ENCODE results near the gene MON1A.
"Not testable (repeated sequence)": the region's sequence is repeated elsewhere in the genome, so short reads cannot be mapped to it uniquely, and the experiment has no call there.

The MON1A gene

DNA sequence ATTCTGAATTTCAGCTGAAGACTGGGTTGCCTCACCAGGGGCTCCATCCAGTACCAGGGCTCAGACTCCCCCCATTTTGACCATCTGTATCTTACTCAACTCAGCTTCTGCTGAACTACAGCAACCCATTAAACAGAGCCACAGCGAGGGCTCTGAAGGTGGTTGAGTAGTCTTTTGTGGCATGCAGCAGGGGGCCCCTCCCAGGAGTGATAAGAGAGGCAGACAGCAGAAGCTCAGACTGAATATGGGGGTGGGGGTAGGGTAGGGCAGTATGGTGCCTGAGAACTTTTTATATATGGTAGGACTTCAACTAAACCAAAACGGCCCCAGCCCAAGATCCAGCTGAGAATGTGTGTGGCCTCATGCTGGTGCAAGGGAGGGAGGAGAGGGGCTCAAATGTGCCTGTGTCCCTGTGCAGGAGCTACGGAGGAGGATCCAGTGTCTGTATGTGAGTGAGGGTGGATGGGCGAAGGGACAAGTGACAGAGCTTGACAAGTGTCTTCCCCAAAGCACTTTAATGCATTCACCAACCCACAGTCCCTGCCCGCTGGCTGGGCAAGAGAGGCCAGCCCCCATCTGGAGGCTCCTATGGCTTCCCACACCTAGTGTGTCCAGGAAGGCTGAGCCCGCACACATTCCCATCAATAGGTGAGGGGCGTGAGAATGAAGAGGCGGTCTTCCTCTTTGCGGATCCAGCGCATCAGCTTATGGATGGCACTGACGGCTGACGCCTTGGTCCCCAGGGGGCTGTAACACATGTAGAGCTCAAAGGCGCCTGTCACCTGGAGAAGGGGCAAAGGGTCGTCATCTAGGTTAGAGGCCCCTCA is 21.0 kb downstream of the MON1A start:
- H3K27me3 ChIP-seq (replicated peaks; ENCODE audit: insufficient read depth, low read length) = no peaks in the 10 kb centered on the region
- no peak overlapping the region for H3K4me2 ChIP-seq (ENCODE audit: low read depth, low read length)
- H4K20me1 ChIP-seq (ENCODE audit: insufficient read depth, low read length) = no peaks in the 10 kb centered on the region
- no peak for TF ChIP-seq EZH2phosphoT487 (IDR thresholded peaks at IDR 0.05; ENCODE audit: low read length)
- TF ChIP-seq EZH2 (optimal IDR thresholded peaks at IDR 0.05; ENCODE audit: low read depth, low read length) = no peak
- TF ChIP-seq, protein P1, sequence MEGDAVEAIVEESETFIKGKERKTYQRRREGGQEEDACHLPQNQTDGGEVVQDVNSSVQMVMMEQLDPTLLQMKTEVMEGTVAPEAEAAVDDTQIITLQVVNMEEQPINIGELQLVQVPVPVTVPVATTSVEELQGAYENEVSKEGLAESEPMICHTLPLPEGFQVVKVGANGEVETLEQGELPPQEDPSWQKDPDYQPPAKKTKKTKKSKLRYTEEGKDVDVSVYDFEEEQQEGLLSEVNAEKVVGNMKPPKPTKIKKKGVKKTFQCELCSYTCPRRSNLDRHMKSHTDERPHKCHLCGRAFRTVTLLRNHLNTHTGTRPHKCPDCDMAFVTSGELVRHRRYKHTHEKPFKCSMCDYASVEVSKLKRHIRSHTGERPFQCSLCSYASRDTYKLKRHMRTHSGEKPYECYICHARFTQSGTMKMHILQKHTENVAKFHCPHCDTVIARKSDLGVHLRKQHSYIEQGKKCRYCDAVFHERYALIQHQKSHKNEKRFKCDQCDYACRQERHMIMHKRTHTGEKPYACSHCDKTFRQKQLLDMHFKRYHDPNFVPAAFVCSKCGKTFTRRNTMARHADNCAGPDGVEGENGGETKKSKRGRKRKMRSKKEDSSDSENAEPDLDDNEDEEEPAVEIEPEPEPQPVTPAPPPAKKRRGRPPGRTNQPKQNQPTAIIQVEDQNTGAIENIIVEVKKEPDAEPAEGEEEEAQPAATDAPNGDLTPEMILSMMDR (IDR thresholded peaks at IDR 0.05; ENCODE audit: low read length) = no peak
- no peak overlapping the region for H2AFZ ChIP-seq (ENCODE audit: low read length)
- H3K36me3 ChIP-seq (replicated peaks; ENCODE audit: insufficient read depth, low read length) = no peaks in the 10 kb centered on the region
- no peaks in the 10 kb centered on the region for H3K9me3 ChIP-seq (replicated peaks; ENCODE audit: insufficient read depth, low read length)
- H3K79me2 ChIP-seq (ENCODE audit: low read length) = no peaks in the 10 kb centered on the region
- no peak overlapping the region for H3K9ac ChIP-seq (ENCODE audit: low read length)
- H3K4me3 ChIP-seq (ENCODE audit: low read length) = no peak overlapping the region
- no peak overlapping the region for H3K27ac ChIP-seq (ENCODE audit: low read length)
- H3K4me1 ChIP-seq (ENCODE audit: low read length) = peaks cover 10% of the 10 kb centered on the region
- no peak for DNase-seq
- no peaks in the 10 kb centered on the region for H3F3A ChIP-seq (ENCODE audit: insufficient read depth, low read length)
- no peaks in the 10 kb centered on the region for H3K9me2 ChIP-seq (replicated peaks; ENCODE audit: insufficient read depth, low read length)

DNA sequence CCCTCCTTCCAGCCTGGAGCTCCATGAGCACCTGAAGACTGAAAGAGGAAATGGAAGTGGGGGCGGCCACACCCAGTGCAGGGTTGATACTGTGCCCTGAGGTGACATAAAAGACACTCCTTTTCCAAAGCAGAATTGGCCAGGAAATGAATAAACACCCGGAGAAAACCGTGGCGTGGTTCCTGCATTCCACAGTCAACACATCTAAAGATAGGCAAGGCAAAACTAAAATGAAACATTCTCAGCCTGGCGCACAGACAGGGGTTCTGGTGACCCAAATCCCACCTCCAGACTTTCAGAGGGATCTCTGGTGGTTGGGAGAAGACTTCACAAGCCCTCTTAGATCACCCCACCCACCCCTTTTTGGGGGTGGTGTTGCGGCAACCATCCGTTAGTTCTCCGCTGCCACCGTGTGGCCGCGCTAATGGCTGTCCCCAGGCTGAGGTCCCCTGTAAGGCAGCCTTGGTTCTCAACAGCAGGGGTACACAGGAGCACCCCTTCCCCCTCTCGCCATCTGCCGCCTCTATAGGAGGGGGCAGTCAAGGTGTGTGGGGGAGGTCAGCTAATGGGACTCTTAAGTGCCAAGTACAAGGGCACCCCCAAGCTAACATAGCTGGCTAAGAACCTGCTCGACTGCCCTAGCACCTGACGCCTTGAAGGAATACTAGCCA is 23.4 kb downstream of the MON1A start:
- H3K9ac ChIP-seq (ENCODE audit: low read length) = no peak overlapping the region
- no peak for DNase-seq
- H2AFZ ChIP-seq (ENCODE audit: low read length) = 0 out of 2 replicates have a peak overlapping the region, but pooled peaks have one; percentile 15
- H3F3A ChIP-seq (ENCODE audit: insufficient read depth, low read length) = no peaks in the 10 kb centered on the region
- H4K20me1 ChIP-seq (ENCODE audit: insufficient read depth, low read length) = no peaks in the 10 kb centered on the region
- no peaks in the 10 kb centered on the region for H3K9me3 ChIP-seq (replicated peaks; ENCODE audit: insufficient read depth, low read length)
- H3K4me1 ChIP-seq (ENCODE audit: low read length) = peaks cover 13% of the 10 kb centered on the region
- no peak overlapping the region for H3K27ac ChIP-seq (ENCODE audit: low read length)
- H3K4me3 ChIP-seq (ENCODE audit: low read length) = no peak overlapping the region
- no peaks in the 10 kb centered on the region for H3K36me3 ChIP-seq (replicated peaks; ENCODE audit: insufficient read depth, low read length)
- H3K79me2 ChIP-seq (ENCODE audit: low read length) = no peaks in the 10 kb centered on the region
- H3K27me3 ChIP-seq (replicated peaks; ENCODE audit: insufficient read depth, low read length) = no peaks in the 10 kb centered on the region
- TF ChIP-seq EZH2phosphoT487 (IDR thresholded peaks at IDR 0.05; ENCODE audit: low read length) = no peak
- TF ChIP-seq, protein P1 (IDR thresholded peaks at IDR 0.05; ENCODE audit: low read length) = peak; percentile 53
- peak overlapping the region; percentile 43; the same call in 1 of the 2 replicates for H3K4me2 ChIP-seq (ENCODE audit: low read depth, low read length)
- no peaks in the 10 kb centered on the region for H3K9me2 ChIP-seq (replicated peaks; ENCODE audit: insufficient read depth, low read length)

DNA sequence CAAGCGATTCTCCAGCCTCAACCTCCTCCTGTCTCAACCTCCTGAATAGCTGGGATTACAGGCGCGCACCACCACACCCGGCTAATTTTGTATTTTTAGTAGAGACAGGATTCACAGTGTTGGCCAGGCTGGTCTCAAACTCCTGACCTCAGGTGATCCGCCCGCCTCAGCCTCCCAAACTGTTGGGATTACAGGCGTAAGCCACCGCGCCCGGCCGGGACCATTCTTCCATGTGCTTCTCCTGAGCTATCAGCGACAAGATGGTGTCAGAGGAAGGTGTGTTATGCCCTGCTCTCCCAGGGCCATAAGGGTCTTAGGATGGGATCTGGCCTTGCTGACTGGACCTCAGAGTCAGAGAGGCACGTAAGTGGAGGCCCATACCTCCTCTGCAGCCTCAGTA is 25.2 kb downstream of the MON1A start:
- not testable (repeated sequence) for H2AFZ ChIP-seq (ENCODE audit: low read length); H3K9ac ChIP-seq (ENCODE audit: low read length); H3K79me2 ChIP-seq (ENCODE audit: low read length); H3K9me2 ChIP-seq (replicated peaks; ENCODE audit: insufficient read depth, low read length); H3F3A ChIP-seq (ENCODE audit: insufficient read depth, low read length); H3K4me3 ChIP-seq (ENCODE audit: low read length); H3K27me3 ChIP-seq (replicated peaks; ENCODE audit: insufficient read depth, low read length); H3K36me3 ChIP-seq (replicated peaks; ENCODE audit: insufficient read depth, low read length); DNase-seq; H3K4me2 ChIP-seq (ENCODE audit: low read depth, low read length); H3K9me3 ChIP-seq (replicated peaks; ENCODE audit: insufficient read depth, low read length); H4K20me1 ChIP-seq (ENCODE audit: insufficient read depth, low read length); H3K27ac ChIP-seq (ENCODE audit: low read length)
- H3K4me1 ChIP-seq (ENCODE audit: low read length) = peaks cover 26% of the 10 kb centered on the region
